DMS153 (cell line): Measurements from ENCODE around the gene COG4.

Experiments
- DNase-seq: peaks from one replicate; lab custom pipeline; 2025; lab: John Stamatoyannopoulos, UW

Gene COG4

GRCh38 chr16:70434484-70435260 is 88.7 kb downstream of the COG4 start:
- no peak for DNase-seq

GRCh38 chr16:70433458-70434103 is 89.8 kb downstream of the COG4 start:
- DNase-seq, result no peak

- DNase-seq, result no peak
Observed at GRCh38 chr16:70432723-70433457, 90.5 kb downstream of the COG4 start.

GRCh38 chr16:70432356-70432722 is 91.0 kb downstream of the COG4 start:
- DNase-seq, result no peak

GRCh38 chr16:70430667-70431536 is 92.5 kb downstream of the COG4 start:
- no peak for DNase-seq
